D721Med (cell line): Measurements from ENCODE around the gene FCRLB.

Source experiments
- DNase-seq: peaks from one replicate; pipeline ENCODE4 v3.0.0; 2011; ENCODE audit warnings: low spot score; ENCODE audit not compliant: insufficient read length
- FAIRE-seq: peaks from 2 replicates; lab custom pipeline; 2011; peaks lifted over from hg19 to GRCh38; lab: Jason Lieb, UNC
- TF ChIP-seq, protein P1 (sequence below): IDR thresholded peaks from 2 replicates; pipeline ENCODE4 v1.5.1; 2012; ENCODE audit warnings: mild to moderate bottlenecking, control low read depth; ENCODE audit not compliant: insufficient read depth; ENCODE audit errors: missing control alignments

FCRLB gene

DNA sequence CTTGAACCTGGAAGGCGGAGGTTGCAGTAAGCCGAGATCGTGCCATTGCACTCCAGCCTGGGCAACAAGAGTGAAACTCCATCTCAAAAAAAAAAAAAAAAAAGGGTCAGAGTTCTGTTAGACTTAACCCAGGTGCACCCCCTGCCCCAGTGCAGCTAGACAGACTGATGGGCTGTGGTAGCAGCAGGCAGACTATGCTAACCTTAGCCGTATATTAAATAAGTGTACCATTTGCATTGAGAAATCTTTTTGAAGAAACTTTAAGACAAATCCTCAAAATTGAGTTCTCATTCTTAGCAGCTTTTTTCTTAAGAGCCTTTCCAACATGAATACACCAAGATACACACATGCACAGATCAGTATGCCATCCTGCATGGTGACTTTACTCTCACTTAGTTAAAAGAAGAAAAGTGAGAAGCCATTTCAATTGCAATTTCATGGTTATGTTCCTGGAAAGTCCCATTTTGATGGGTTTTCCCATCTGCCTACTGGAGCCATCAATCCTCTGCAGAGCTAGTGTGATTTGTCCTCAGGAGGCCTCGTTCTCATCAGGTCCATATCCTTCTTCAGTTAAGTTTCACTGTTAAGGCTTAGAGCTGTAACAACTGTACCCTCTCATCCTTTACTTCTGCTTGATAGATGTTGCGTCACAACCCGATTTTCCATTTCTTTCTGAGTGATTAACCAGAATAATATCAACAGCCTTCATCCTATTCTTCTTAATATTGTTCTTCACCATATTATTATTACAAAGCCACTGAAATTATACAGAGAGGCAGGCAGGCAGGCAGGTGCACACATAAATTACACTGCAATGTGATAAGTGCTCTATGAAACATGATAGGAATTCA is 7.3 kb downstream of the FCRLB start:
- TF ChIP-seq, protein P1, sequence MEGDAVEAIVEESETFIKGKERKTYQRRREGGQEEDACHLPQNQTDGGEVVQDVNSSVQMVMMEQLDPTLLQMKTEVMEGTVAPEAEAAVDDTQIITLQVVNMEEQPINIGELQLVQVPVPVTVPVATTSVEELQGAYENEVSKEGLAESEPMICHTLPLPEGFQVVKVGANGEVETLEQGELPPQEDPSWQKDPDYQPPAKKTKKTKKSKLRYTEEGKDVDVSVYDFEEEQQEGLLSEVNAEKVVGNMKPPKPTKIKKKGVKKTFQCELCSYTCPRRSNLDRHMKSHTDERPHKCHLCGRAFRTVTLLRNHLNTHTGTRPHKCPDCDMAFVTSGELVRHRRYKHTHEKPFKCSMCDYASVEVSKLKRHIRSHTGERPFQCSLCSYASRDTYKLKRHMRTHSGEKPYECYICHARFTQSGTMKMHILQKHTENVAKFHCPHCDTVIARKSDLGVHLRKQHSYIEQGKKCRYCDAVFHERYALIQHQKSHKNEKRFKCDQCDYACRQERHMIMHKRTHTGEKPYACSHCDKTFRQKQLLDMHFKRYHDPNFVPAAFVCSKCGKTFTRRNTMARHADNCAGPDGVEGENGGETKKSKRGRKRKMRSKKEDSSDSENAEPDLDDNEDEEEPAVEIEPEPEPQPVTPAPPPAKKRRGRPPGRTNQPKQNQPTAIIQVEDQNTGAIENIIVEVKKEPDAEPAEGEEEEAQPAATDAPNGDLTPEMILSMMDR, result no peak
- DNase-seq (no peak), FAIRE-seq (no peak)

- TF ChIP-seq, protein P1, result no peak
- DNase-seq (no peak), FAIRE-seq (no peak)
Observed at GRCh38 chr1:161730050-161730564, 8.8 kb downstream of the FCRLB start.

GRCh38 chr1:161731241-161731640 is 9.9 kb downstream of the FCRLB start:
- TF ChIP-seq, protein P1, result no peak
- FAIRE-seq (no peak), DNase-seq (no peak)

- FAIRE-seq (no peak), DNase-seq (no peak)
- TF ChIP-seq, protein P1, result no peak
Observed at GRCh38 chr1:161731981-161732718, 10.8 kb downstream of the FCRLB start.

DNA sequence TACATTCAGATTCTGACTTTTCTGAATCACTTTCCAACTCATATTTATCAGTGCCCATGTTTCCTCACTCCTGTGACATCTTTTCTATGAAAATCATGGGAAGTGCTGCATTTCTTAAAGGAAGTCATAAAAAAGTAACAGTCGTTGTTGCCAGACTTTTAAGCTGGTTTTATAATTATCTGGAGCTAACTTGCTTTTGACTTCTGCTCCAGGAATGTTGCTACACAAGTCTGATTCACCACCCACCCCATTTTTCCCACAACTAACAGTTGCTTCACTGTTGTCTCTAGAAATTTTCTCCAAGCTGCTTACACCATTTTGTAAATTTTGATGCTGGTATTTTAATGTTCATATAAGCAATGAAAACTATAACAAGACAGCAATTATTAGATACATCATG is 12.2 kb downstream of the FCRLB start:
- FAIRE-seq (no peak), DNase-seq (no peak)
- TF ChIP-seq, protein P1, result no peak

DNA sequence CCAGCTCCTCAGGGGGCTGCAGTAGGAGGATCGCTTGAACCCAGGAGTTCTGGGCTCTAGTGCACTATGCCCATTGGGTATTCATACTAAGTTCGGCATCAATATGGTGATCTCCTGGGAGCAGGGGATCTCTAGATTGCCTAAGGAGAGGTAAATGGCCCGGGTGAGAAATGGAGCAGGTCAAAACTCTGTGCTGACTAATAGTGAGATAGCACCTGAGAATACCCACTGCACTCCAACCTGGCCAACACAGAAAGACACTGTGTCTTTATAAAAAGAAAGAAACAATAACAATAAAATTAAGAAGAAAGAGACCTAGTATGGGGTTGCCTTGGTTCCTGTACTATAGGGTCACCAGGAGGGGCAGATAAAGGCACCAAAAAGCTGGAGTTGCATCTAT is 14.5 kb downstream of the FCRLB start:
- FAIRE-seq (no peak), DNase-seq (no peak)
- TF ChIP-seq, protein P1, result no peak
